ENCODE measurements around the gene OR2A5.

- TF ChIP-seq, protein P1, sequence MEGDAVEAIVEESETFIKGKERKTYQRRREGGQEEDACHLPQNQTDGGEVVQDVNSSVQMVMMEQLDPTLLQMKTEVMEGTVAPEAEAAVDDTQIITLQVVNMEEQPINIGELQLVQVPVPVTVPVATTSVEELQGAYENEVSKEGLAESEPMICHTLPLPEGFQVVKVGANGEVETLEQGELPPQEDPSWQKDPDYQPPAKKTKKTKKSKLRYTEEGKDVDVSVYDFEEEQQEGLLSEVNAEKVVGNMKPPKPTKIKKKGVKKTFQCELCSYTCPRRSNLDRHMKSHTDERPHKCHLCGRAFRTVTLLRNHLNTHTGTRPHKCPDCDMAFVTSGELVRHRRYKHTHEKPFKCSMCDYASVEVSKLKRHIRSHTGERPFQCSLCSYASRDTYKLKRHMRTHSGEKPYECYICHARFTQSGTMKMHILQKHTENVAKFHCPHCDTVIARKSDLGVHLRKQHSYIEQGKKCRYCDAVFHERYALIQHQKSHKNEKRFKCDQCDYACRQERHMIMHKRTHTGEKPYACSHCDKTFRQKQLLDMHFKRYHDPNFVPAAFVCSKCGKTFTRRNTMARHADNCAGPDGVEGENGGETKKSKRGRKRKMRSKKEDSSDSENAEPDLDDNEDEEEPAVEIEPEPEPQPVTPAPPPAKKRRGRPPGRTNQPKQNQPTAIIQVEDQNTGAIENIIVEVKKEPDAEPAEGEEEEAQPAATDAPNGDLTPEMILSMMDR (IDR thresholded peaks at IDR 0.05; ENCODE audit: low read length): no peak
- TF ChIP-seq EZH2 (IDR thresholded peaks at IDR 0.05; ENCODE audit: borderline replicate concordance, low read length): no peak
Measured at GRCh38 chr7:144032516-144032915, 16.2 kb upstream of the OR2A5 start.

All from OCI-LY1 (cell line).